ENCODE data around the gene THBD.

DNA sequence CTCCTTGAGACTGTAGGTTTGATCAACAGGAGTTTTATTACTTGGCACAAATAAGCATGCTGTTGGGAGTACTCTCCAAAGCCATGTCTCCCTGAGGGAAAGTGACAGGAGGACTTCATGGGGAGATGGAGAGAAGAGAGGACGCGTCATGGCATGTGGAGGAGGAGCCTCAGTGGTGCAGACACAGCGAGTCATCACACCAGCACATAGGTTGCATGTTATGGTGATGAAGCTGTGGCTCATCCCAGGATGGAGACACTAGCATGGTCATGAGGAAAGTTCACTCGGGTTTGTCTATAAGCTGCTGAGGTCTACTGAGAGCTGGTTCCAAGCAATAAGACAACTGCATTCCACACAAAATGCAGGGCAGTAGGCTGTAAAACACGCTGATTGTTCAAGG lies 27.5 kb downstream of the THBD start:
- TF ChIP-seq, protein P1, sequence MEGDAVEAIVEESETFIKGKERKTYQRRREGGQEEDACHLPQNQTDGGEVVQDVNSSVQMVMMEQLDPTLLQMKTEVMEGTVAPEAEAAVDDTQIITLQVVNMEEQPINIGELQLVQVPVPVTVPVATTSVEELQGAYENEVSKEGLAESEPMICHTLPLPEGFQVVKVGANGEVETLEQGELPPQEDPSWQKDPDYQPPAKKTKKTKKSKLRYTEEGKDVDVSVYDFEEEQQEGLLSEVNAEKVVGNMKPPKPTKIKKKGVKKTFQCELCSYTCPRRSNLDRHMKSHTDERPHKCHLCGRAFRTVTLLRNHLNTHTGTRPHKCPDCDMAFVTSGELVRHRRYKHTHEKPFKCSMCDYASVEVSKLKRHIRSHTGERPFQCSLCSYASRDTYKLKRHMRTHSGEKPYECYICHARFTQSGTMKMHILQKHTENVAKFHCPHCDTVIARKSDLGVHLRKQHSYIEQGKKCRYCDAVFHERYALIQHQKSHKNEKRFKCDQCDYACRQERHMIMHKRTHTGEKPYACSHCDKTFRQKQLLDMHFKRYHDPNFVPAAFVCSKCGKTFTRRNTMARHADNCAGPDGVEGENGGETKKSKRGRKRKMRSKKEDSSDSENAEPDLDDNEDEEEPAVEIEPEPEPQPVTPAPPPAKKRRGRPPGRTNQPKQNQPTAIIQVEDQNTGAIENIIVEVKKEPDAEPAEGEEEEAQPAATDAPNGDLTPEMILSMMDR (IDR thresholded peaks at IDR 0.05) = no peak
- TF ChIP-seq EP300 (IDR thresholded peaks at IDR 0.05) (no peak), POLR2A (IDR thresholded peaks at IDR 0.05) (no peak)
